Neural progenitor cell (in vitro differentiated cells): Measurements from ENCODE around the gene HERC6.

ENCODE experiments used
- EZH2 ChIP-seq: fragments of 200-600 bp; sonication (generic); IDR thresholded peaks from 2 replicates; pipeline ENCODE4 v1.6.1; 2017; ENCODE audit warnings: antibody characterized with exemption, mild to moderate bottlenecking, moderate library complexity
- EZH2phosphoT487 ChIP-seq: fragments of 200-600 bp; sonication (generic); IDR thresholded peaks from 2 replicates; pipeline ENCODE4 v1.6.1; 2017; ENCODE audit warnings: antibody characterized with exemption

DNA sequence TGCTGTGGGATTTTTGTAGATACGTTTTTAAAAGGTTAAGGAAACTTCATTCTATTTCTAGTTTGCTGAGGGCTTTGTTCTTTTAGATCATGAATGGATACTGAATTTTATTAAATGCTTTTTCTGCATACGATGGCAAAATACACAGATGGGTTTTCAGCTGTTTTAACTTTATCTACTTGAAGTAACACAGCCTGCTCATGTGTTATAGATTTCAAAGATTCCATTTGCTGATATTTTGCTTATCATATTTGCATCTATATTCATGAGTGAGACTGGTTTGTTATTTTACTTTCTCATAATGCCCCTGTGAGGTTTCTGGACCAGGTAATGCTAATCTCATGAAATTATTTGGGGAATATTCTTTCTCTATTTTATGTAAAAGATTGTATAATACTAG, 43.8 kb downstream of the HERC6 start:
- TF ChIP-seq EZH2 (no peak), EZH2phosphoT487 (no peak)
